K562 (cell line): ENCODE results near the gene SMIM35. TPM values are rescaled to one million over a fixed set of nuclear protein-coding genes. Genes with fewer than 3 reads are reported as not detected.

Experiments
- ATAC-seq: fragments of 200-7000 bp; cut with Tn5 transposase; 3 replicates; pipeline ENCODE4 v1.9.1; 2020; ENCODE audit warnings: moderate library complexity
- BruUV-seq: library from RNA; stranded (reverse); fragments of 400-500 nt; replicated peaks from 2 replicates; lab custom pipeline; 2021; lab: Mats Ljungman, UMichigan
- CTCF ChIA-PET: fragments of 300-600 bp; formaldehyde crosslinking; extraction: SDS; loops from one replicate; lab custom pipeline; 2021; ENCODE audit warnings: low intra/inter-chr PET ratio; lab: Yijun Ruan, JAX
- POLR2A ChIA-PET: fragments of 300-600, 350-650 bp; sonication (Branson Sonifier 250); formaldehyde crosslinking; extraction: SDS; loops from one replicate; lab custom pipeline; 2021; ENCODE audit warnings: antibody characterized with exemption, inconsistent platforms; lab: Yijun Ruan, JAX
- DNase-seq, 4 experiments: peaks; one replicate each; pipeline versions ENCODE4 v3.0.0 to v3.0.0-alpha.2; 2011 to 2018; ENCODE audit warnings: low spot score in 3 of 4, mixed read lengths in 3 of 4; ENCODE audit errors: extremely low read depth in 1 of 4
- FAIRE-seq: peaks from 2 replicates; lab custom pipeline; 2011; peaks lifted over from hg19 to GRCh38; lab: Jason Lieb, UNC
- H2AFZ ChIP-seq: 2 replicates; pipeline ENCODE4 v1.6.0; 2011; ENCODE audit warnings: low read depth, low read length, control low read depth, inconsistent platforms
- H3K27ac ChIP-seq: fragments of 200-600 bp; 3 replicates; pipeline ENCODE4 v1.8.0; 2011; ENCODE audit warnings: low read depth, mild to moderate bottlenecking, control low read depth, inconsistent platforms, low read length, moderate library complexity, mixed read lengths; ENCODE audit errors: extremely low read depth
- H3K27me3 ChIP-seq, 2 experiments: fragments of 300-600 bp in 1 of 2; 2 replicates in 1 of 2; 3 replicates in 1 of 2; pipeline versions ENCODE4 v1.6.0 to v1.8.0; 2011; ENCODE audit warnings: inconsistent platforms in 2 of 2, low read length in 2 of 2, mild to moderate bottlenecking in 1 of 2, mixed read lengths in 1 of 2, moderate library complexity in 1 of 2; ENCODE audit not compliant: control insufficient read depth in 2 of 2, insufficient read depth in 2 of 2
- H3K36me3 ChIP-seq: fragments of 300-600 bp; 3 replicates; pipeline ENCODE4 v1.8.0; 2011; ENCODE audit warnings: mild to moderate bottlenecking, low read length, inconsistent platforms; ENCODE audit not compliant: control insufficient read depth, insufficient read depth
- H3K4me1 ChIP-seq, 2 experiments: fragments of 200-600 bp in 1 of 2; replicated peaks in 1 of 2; 2 replicates in 1 of 2; 3 replicates in 1 of 2; pipeline versions ENCODE4 v1.5.1 to v1.8.0; 2011; ENCODE audit warnings: inconsistent platforms in 2 of 2, low read length in 2 of 2, mild to moderate bottlenecking in 1 of 2, mixed read lengths in 1 of 2, moderate library complexity in 1 of 2; ENCODE audit not compliant: control insufficient read depth in 2 of 2, insufficient read depth in 2 of 2
- H3K4me2 ChIP-seq: 2 replicates; pipeline ENCODE4 v1.6.1; 2011; ENCODE audit warnings: low read length, control low read depth, inconsistent platforms, mixed read lengths; ENCODE audit not compliant: insufficient read depth
- H3K4me3 ChIP-seq: fragments of 200-600 bp; sonication (generic), shearing (Covaris generic); 2 replicates; pipeline ENCODE4 v1.5.1; 2016; ENCODE audit warnings: control low read depth, inconsistent platforms
- H3K79me2 ChIP-seq: fragments of 200-600 bp; 3 replicates; pipeline ENCODE4 v1.8.0; 2011; ENCODE audit warnings: low read length, inconsistent platforms; ENCODE audit not compliant: control insufficient read depth, insufficient read depth
- H3K9ac ChIP-seq, 2 experiments: 2 replicates each; pipeline versions ENCODE4 v1.6.0 to v1.6.1; 2011; ENCODE audit warnings: low read depth in 2 of 2, low read length in 2 of 2, control low read depth in 1 of 2, inconsistent platforms in 1 of 2, mild to moderate bottlenecking in 1 of 2, mixed read lengths in 1 of 2; ENCODE audit not compliant: insufficient read depth in 1 of 2
- H3K9me1 ChIP-seq: one replicate; pipeline ENCODE4 v1.6.0; 2011; ENCODE audit warnings: inconsistent platforms, mild to moderate bottlenecking, low read length, moderate library complexity; ENCODE audit not compliant: control insufficient read depth, insufficient read depth
- H3K9me3 ChIP-seq: replicated peaks from 2 replicates; pipeline ENCODE4 v1.5.1; 2011; ENCODE audit warnings: low read depth, low read length, inconsistent platforms; ENCODE audit not compliant: control insufficient read depth, insufficient read depth
- H4K20me1 ChIP-seq: replicated peaks from 2 replicates; pipeline ENCODE4 v1.6.1; 2011; ENCODE audit warnings: low read length, inconsistent platforms, mixed read lengths; ENCODE audit not compliant: control insufficient read depth, insufficient read depth
- CHD1 ChIP-seq: fragments of 200-600 bp; sonication (generic); IDR thresholded peaks from one replicate; pipeline ENCODE4 v1.6.1; 2012; ENCODE audit warnings: mild to moderate bottlenecking, moderate library complexity, low read length, inconsistent platforms
- DACH1 ChIP-seq: fragments of 450-650 bp; IDR thresholded peaks from 2 replicates; pipeline ENCODE4 v1.6.1; 2018; ENCODE audit not compliant: partially characterized antibody
- MAFK ChIP-seq: IDR thresholded peaks from 2 replicates; pipeline ENCODE4 v1.6.1; 2011; ENCODE audit warnings: low read length, improper control_type of control experiment
- MCM7 ChIP-seq, 2 experiments: fragments of 450-650 bp; IDR thresholded peaks; 2 replicates each; pipeline ENCODE4 v1.6.1; 2016 to 2018
- MXI1 ChIP-seq: IDR thresholded peaks from 2 replicates; pipeline ENCODE4 v1.6.1; 2011; ENCODE audit warnings: low read depth, mild to moderate bottlenecking, improper control_type of control experiment, low read length
- NBN ChIP-seq: fragments of 450-650 bp; IDR thresholded peaks from 2 replicates; pipeline ENCODE4 v1.6.1; 2016; ENCODE audit warnings: low read depth, mild to moderate bottlenecking
- PHF20 ChIP-seq: fragments of 450-650 bp; IDR thresholded peaks from 2 replicates; pipeline ENCODE4 v1.6.1; 2018; ENCODE audit not compliant: partially characterized antibody
- RUNX1 ChIP-seq: sonication (generic); IDR thresholded peaks from 2 replicates; pipeline ENCODE4 v1.6.1; 2016; ENCODE audit warnings: antibody characterized with exemption, low read depth
- TRIM24 ChIP-seq, 2 experiments: fragments of 450-650 bp; IDR thresholded peaks; 2 replicates each; pipeline ENCODE4 v1.6.1; 2016
- ZFP36 ChIP-seq: fragments of 150-350 bp; IDR thresholded peaks from 2 replicates; pipeline ENCODE4 v1.6.1; 2018; ENCODE audit warnings: low read length, low read depth; ENCODE audit not compliant: partially characterized antibody
- ZNF224 ChIP-seq: sonication (generic); formaldehyde crosslinking; IDR thresholded peaks from 2 replicates; pipeline ENCODE4 v1.8.0; 2022; ENCODE audit warnings: mild to moderate bottlenecking, missing genetic modification reagents
- ZNF232 ChIP-seq: sonication (generic); formaldehyde crosslinking; IDR thresholded peaks from 2 replicates; pipeline ENCODE4 v1.8.0; 2022; ENCODE audit warnings: mild to moderate bottlenecking, missing genetic modification reagents
- ZNF707 ChIP-seq: fragments of 250-450 bp; sonication (Bioruptor Pico); conservative IDR thresholded peaks from 2 replicates; pipeline ENCODE4 v1.8.0; 2022; ENCODE audit warnings: inconsistent platforms, mild to moderate bottlenecking, moderate library complexity
- WGBS: fragments of 100-300 bp; shearing (Covaris generic); methylation state at CpG from one replicate; pipeline ENCODE4 v1.1.6; 2016; ENCODE audit warnings: low coverage, mixed read lengths; ENCODE audit not compliant: insufficient coverage; ENCODE audit errors: missing lambda C conversion rate; 5-methylcytosine and 5-hydroxymethylcytosine counted together
- in situ Hi-C: fragments of 300-500 bp; cut with MboI; formaldehyde crosslinking; loops from 4 replicates; pipeline ENCODE4 v1.15.0; 2018; ENCODE audit warnings: inconsistent platforms, mixed read lengths
- intact Hi-C: fragments of 100-400 bp; cut with micrococcal nuclease; formaldehyde crosslinking; loops from 2 replicates; pipeline ENCODE4 v1.14.2; 2022
- polyA plus RNA-seq, 8 experiments: library from polyadenylated mRNA; depleted of rRNA in 4 of 8; stranded (reverse) in 5 of 8; unstranded in 3 of 8; fragments of >200 nt; fragmentation: Nextera tagmentation in 2 of 8; fragmentation: Illumina TruSeq in 1 of 8; extraction: Ambion mirVana in 2 of 8; extraction: Trizol in 1 of 8; gene quantifications; 2 replicates each; pipeline versions ENCODE4 v1.2.1 to v1.2.3, GENCODE V29; 2011 to 2014; ENCODE audit warnings: inconsistent platforms in 1 of 8, missing spikeins in 1 of 8
- total RNA-seq, 7 experiments: library from RNA; depleted of rRNA in 6 of 7; stranded (reverse); fragments of >200 nt in 6 of 7; fragmentation: Illumina TruSeq in 2 of 7; extraction: Trizol in 2 of 7; gene quantifications; 2 replicates each; pipeline versions ENCODE4 v1.2.1 to v1.2.3, GENCODE V29; 2011 to 2021; ENCODE audit warnings: low replicate concordance in 1 of 7
- TF ChIP-seq, protein P1 (sequence below): fragments of 450-650 bp; IDR thresholded peaks from 2 replicates; pipeline ENCODE4 v1.6.1; 2018; ENCODE audit not compliant: partially characterized antibody
- TF ChIP-seq, protein P2 (sequence below): sonication (generic); formaldehyde crosslinking; IDR thresholded peaks from 2 replicates; pipeline ENCODE4 v1.9.0; 2022; ENCODE audit warnings: mild to moderate bottlenecking, missing genetic modification reagents
- TF ChIP-seq, protein P3 (sequence below): sonication (generic); formaldehyde crosslinking; IDR thresholded peaks from 2 replicates; pipeline ENCODE4 v1.8.1; 2023; ENCODE audit warnings: mild to moderate bottlenecking, missing genetic modification reagents

SMIM35 gene
- total and polyA plus RNA-seq, 9 of the 15 experiments (the other 6 are each of a cell fraction or from before 2014, with no cell fraction given) = 0.03 TPM; not detected in 7

DNA sequence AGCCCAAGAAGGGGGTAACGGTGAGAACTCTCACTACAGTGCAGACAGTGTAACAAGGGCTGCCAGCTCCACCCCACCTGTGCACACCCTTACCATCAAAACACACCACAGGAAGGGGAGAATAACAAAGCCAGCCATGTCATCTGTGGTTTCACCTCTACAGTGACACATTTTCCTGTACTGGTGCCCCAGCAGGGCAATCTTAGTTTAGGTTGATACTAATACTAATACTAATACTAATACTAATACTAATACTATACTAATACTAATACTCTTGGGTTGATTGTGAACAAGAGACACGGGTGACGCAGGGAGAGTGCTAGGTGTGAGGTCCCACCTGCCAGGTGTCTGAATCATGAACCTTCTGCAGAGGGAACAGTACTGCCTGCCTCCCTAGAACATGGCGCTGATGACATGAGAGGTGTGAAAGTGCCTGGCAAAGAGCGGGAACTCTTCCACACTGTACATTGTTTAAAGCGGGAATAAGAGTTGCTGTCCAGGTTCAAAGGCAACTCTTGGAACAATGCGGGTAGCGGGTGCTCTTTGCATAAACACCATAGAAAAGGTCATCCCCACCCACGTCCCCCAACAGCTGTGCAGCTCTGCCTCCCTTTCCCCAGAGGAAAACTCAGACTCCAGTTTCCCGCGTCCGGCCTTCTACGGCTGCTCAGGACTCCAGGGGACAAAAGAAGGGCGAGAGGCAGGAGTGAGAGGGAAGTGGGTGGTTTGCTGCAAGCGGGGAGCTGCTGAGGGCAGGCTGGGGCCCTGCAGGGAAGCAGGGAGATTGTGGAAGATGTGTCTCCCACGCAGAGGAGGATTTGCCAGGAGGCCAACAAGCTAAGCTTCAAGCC lies 34.9 kb downstream of the SMIM35 start:
- 62% methylated on average over 15 of the region's 16 CpGs for WGBS
- no peaks in the 10 kb centered on the region for H3K9me3 ChIP-seq
- H3K4me2 ChIP-seq = no peak overlapping the region
- H4K20me1 ChIP-seq = no peaks in the 10 kb centered on the region
- peaks cover 5 to 15% of the 10 kb centered on the region in 2 experiments; a peak in 3 of 5 replicates for H3K27me3 ChIP-seq
- in situ Hi-C loops (loop anchor here (10.0 kb wide), 1 partner anchor 627 kb away; no protein-coding TSS in a partner anchor), intact Hi-C loops (loop anchor here (2.0 to 5.0 kb wide), 6 partner anchors 47 to 233 kb away; partner anchors contain the start of genes IL10RA and TMPRSS13)
- POLR2A ChIA-PET = interaction anchor here (0.6 kb wide), 1 partner anchor 149 kb away, joined by 3 read pairs; no protein-coding TSS in a partner anchor
- peaks cover 15% of the 10 kb centered on the region in 2 experiments for H3K4me1 ChIP-seq
- no peaks in the 10 kb centered on the region for H3K9me1 ChIP-seq
- H3K27ac ChIP-seq = no peak overlapping the region
- peak overlapping the region in 1 of 2 experiments; percentile 43; a peak in 1 of 4 replicates for H3K9ac ChIP-seq
- CTCF ChIA-PET = interaction anchor here (1.7 to 3.7 kb wide), 4 partner anchors 207 to 245 kb away, joined by 7 to 35 read pairs (median 33); no protein-coding TSS in a partner anchor
- FAIRE-seq (no peak), DNase-seq (no peak), ATAC-seq (peak; percentile 4; the same call in 1 of the 3 replicates)
- H2AFZ ChIP-seq = peak overlapping the region; percentile 35; the same call in 1 of the 2 replicates
- no peaks in the 10 kb centered on the region for H3K36me3 ChIP-seq
- BruUV-seq = no TSS peak
- H3K4me3 ChIP-seq = no peak overlapping the region
- H3K79me2 ChIP-seq = no peaks in the 10 kb centered on the region
- TF ChIP-seq ZFP36 = no peak
- TF ChIP-seq MCM7 (IDR thresholded peaks at IDR 0.05) = 0 out of 4 replicates have a peak, but pooled peaks of 1 of the 2 experiments have one; percentile 34
- TF ChIP-seq MAFK = no peak
- TF ChIP-seq, protein P1, sequence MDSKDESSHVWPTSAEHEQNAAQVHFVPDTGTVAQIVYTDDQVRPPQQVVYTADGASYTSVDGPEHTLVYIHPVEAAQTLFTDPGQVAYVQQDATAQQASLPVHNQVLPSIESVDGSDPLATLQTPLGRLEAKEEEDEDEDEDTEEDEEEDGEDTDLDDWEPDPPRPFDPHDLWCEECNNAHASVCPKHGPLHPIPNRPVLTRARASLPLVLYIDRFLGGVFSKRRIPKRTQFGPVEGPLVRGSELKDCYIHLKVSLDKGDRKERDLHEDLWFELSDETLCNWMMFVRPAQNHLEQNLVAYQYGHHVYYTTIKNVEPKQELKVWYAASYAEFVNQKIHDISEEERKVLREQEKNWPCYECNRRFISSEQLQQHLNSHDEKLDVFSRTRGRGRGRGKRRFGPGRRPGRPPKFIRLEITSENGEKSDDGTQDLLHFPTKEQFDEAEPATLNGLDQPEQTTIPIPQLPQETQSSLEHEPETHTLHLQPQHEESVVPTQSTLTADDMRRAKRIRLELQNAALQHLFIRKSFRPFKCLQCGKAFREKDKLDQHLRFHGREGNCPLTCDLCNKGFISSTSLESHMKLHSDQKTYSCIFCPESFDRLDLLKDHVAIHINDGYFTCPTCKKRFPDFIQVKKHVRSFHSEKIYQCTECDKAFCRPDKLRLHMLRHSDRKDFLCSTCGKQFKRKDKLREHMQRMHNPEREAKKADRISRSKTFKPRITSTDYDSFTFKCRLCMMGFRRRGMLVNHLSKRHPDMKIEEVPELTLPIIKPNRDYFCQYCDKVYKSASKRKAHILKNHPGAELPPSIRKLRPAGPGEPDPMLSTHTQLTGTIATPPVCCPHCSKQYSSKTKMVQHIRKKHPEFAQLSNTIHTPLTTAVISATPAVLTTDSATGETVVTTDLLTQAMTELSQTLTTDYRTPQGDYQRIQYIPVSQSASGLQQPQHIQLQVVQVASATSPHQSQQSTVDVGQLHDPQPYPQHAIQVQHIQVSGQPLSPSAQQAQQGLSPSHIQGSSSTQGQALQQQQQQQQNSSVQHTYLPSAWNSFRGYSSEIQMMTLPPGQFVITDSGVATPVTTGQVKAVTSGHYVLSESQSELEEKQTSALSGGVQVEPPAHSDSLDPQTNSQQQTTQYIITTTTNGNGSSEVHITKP = no peak
- TF ChIP-seq PHF20 = no peak
- no peak for TF ChIP-seq CHD1
- TF ChIP-seq MXI1 = no peak
- TF ChIP-seq NBN = no peak
- peak; percentile 96 for TF ChIP-seq DACH1
- TF ChIP-seq, protein P2, sequence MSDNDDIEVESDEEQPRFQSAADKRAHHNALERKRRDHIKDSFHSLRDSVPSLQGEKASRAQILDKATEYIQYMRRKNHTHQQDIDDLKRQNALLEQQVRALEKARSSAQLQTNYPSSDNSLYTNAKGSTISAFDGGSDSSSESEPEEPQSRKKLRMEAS (CRISPR knock-in tag) = no peak
- 0 out of 2 replicates have a peak, but pooled peaks have one; percentile 58 for TF ChIP-seq ZNF232 (CRISPR knock-in tag)
- TF ChIP-seq, protein P3, sequence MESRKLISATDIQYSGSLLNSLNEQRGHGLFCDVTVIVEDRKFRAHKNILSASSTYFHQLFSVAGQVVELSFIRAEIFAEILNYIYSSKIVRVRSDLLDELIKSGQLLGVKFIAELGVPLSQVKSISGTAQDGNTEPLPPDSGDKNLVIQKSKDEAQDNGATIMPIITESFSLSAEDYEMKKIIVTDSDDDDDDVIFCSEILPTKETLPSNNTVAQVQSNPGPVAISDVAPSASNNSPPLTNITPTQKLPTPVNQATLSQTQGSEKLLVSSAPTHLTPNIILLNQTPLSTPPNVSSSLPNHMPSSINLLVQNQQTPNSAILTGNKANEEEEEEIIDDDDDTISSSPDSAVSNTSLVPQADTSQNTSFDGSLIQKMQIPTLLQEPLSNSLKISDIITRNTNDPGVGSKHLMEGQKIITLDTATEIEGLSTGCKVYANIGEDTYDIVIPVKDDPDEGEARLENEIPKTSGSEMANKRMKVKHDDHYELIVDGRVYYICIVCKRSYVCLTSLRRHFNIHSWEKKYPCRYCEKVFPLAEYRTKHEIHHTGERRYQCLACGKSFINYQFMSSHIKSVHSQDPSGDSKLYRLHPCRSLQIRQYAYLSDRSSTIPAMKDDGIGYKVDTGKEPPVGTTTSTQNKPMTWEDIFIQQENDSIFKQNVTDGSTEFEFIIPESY = peak; percentile 67; the same call in 1 of the 2 replicates
- TF ChIP-seq ZNF707 (CRISPR knock-in tag) = no peak
- 0 out of 2 replicates have a peak, but pooled peaks have one; percentile 55 for TF ChIP-seq ZNF224
- no peak for TF ChIP-seq RUNX1
- TF ChIP-seq TRIM24 (IDR thresholded peaks at IDR 0.05) = no peak
